Measurements from ENCODE around the gene MCC. TPM values are rescaled to one million over a fixed set of nuclear protein-coding genes. Genes with fewer than 3 reads are reported as not detected.

Gene MCC
- total and polyA plus RNA-seq, 2 of the 4 experiments (the other 2 are of a cell fraction) = 5.0 to 20.6 TPM

- TF ChIP-seq RCOR1 (IDR thresholded peaks at IDR 0.05; ENCODE audit: insufficient replicate concordance, low read length) (no peak), NFE2L2 (IDR thresholded peaks at IDR 0.05; ENCODE audit: low read depth, low read length) (peak; percentile 54; the same call in 1 of the 2 replicates), MAZ (IDR thresholded peaks at IDR 0.05; ENCODE audit: borderline replicate concordance, low read depth, low read length) (no peak), RFX5 (IDR thresholded peaks at IDR 0.05; ENCODE audit: low read depth, low read length) (no peak)
These were observed 322.0 kb downstream of the MCC start (continued) for GRCh38 chr5:113166261-113166660.

- H3K27me3 ChIP-seq (ENCODE audit: control insufficient read depth, insufficient read depth, low read length) = no peaks in the 10 kb centered on the region
- no peak overlapping the region for H4K8ac ChIP-seq (ENCODE audit: low read depth in 2 of 2, low read length in 2 of 2)
- no peak overlapping the region for H2BK15ac ChIP-seq (ENCODE audit: low read depth, low read length)
- H4K20me1 ChIP-seq (ENCODE audit: insufficient read depth, low read length) = peaks cover 7% of the 10 kb centered on the region
- H2BK20ac ChIP-seq (ENCODE audit: low read depth, low read length) = no peak overlapping the region
- H2BK5ac ChIP-seq (ENCODE audit: low read depth, low read length, poor library complexity, severe bottlenecking) = no peak overlapping the region
- H3K56ac ChIP-seq (ENCODE audit: extremely low read depth, insufficient read depth, low read length) = no peak overlapping the region
- BruUV-seq (replicated peaks) = no TSS peak
- H3K4ac ChIP-seq (ENCODE audit: low read depth, low read length) = 0 out of 2 replicates have a peak overlapping the region, but pooled peaks have one; percentile 28
- H3K18ac ChIP-seq (ENCODE audit: low read depth, low read length) = no peak overlapping the region
- H4K5ac ChIP-seq (ENCODE audit: low read depth, low read length) = no peak overlapping the region
- ATAC-seq (ENCODE audit: low read depth) (no peak), DNase-seq (no peak)
- ChIA-PET CTCF (no interaction called here), POLR2A (ENCODE audit: unreplicated experiment) (no interaction called here)
- H3K79me1 ChIP-seq (ENCODE audit: low read depth in 1 of 2, low read length in 2 of 2) = peaks cover 13 to 29% of the 10 kb centered on the region in 2 experiments; a peak in 3 of 4 replicates
- no peak overlapping the region for H3K23ac ChIP-seq (ENCODE audit: low read depth, low read length)
- TF ChIP-seq NFE2L2 (IDR thresholded peaks at IDR 0.05; ENCODE audit: low read depth, low read length) = no peak
- no peaks in the 10 kb centered on the region for H3K9me3 ChIP-seq (ENCODE audit: control insufficient read depth, insufficient read depth, low read length)
- H3K9ac ChIP-seq (ENCODE audit: low read depth, low read length) = no peak overlapping the region
- dilution Hi-C loops (cut with HindIII; ENCODE audit: low sequenced_read_pairs, unreplicated experiment) (no loop called here), intact Hi-C loops (cut with micrococcal nuclease) (no loop called here), in situ Hi-C loops (cut with MboI; ENCODE audit: low sequenced_read_pairs) (no loop called here)
- H4K91ac ChIP-seq (ENCODE audit: insufficient read depth, low read depth, low read length) = no peak overlapping the region
- no peaks in the 10 kb centered on the region for H3K36me3 ChIP-seq (ENCODE audit: control insufficient read depth, insufficient read depth, low read length)
- H2BK120ac ChIP-seq (ENCODE audit: low read depth, low read length) = no peak overlapping the region; the same call in 1 of the 2 replicates
- H3K14ac ChIP-seq (replicated peaks; ENCODE audit: low read depth, low read length) = no peak overlapping the region
- WGBS, 2 experiments (ENCODE audit: extremely low coverage in 2 of 2, insufficient read length in 1 of 2) = no CpG with 5 or more reads among the region's 1 CpG
- H3K27ac ChIP-seq (ENCODE audit: insufficient read depth, low read length) = no peak overlapping the region
- no peak overlapping the region for H2AK9ac ChIP-seq (replicated peaks; ENCODE audit: low read depth, low read length, poor library complexity)
- H3K9me1 ChIP-seq (ENCODE audit: insufficient read depth, low read length) = 0 out of 2 replicates have a peak, but pooled peaks cover 8% of the 10 kb centered on the region
- no peak overlapping the region for H3K4me2 ChIP-seq (ENCODE audit: low read depth, low read length)
- no peak overlapping the region for H2AFZ ChIP-seq (replicated peaks; ENCODE audit: low read length, poor library complexity)
- 0 out of 2 replicates have a peak overlapping the region, but pooled peaks have one; percentile 27 for H2AK5ac ChIP-seq (ENCODE audit: low read depth, low read length)
- H3K4me1 ChIP-seq (ENCODE audit: control insufficient read depth, insufficient read depth, low read length) = peaks cover 20% of the 10 kb centered on the region
- H3K4me3 ChIP-seq (ENCODE audit: insufficient read depth, low read depth, low read length) = no peak overlapping the region
These were observed 324.2 kb downstream of the MCC start for GRCh38 chr5:113164021-113164420.
